Measurements from ENCODE around the gene TMEM248.
"Not testable (repeated sequence)": the region's sequence is repeated elsewhere in the genome, so short reads cannot be mapped to it uniquely, and the experiment has no call there.

GRCh38 chr7:66994051-66994450 lies 73.0 kb downstream of the TMEM248 start:
- not testable (repeated sequence) for TF ChIP-seq EZH2 (IDR thresholded peaks at IDR 0.05; ENCODE audit: insufficient read depth, low read length); CTCF (IDR thresholded peaks at IDR 0.05; ENCODE audit: insufficient read depth, low read depth, low read length)

Data from astrocyte (in vitro differentiated cells and primary cell).